Esophagus squamous epithelium (tissue), 5 donors: Measurements from ENCODE around the gene PKP3. TPM values are rescaled to one million over a fixed set of nuclear protein-coding genes. Genes with fewer than 3 reads are reported as not detected.

Experiments used
- DNase-seq: peaks from one replicate; lab custom pipeline; 2025; lab: John Stamatoyannopoulos, UW
- H3K27ac ChIP-seq, 4 donors: fragments of 200-600 bp; sonication (generic); one replicate each; pipeline ENCODE4 v1.5.1; 2016 to 2019; ENCODE audit warnings: mild to moderate bottlenecking in 1 of 4
- H3K27me3 ChIP-seq, 4 donors: fragments of 200-600 bp; sonication (generic); 1 replicate in 3 of 4; 2 replicates in 1 of 4; pipeline versions ENCODE4 v1.5.1 to v1.6.0; 2017 to 2021; ENCODE audit warnings: antibody characterized with exemption in 1 of 4
- H3K36me3 ChIP-seq, 3 donors: fragments of 200-600 bp; sonication (generic); one replicate each; pipeline ENCODE4 v1.5.1; 2016 to 2019
- H3K4me1 ChIP-seq, 3 donors: fragments of 200-600 bp; sonication (generic); one replicate each; pipeline ENCODE4 v1.5.1; 2017 to 2019
- H3K4me3 ChIP-seq, 4 donors: fragments of 200-600 bp; sonication (generic); 1 replicate in 3 of 4; 2 replicates in 1 of 4; pipeline ENCODE4 v1.5.1; 2016 to 2019; ENCODE audit warnings: mild to moderate bottlenecking in 2 of 4, moderate library complexity in 1 of 4
- H3K9me3 ChIP-seq, 3 donors: fragments of 200-600 bp; sonication (generic); one replicate each; pipeline ENCODE4 v1.5.1; 2016 to 2019
- CTCF ChIP-seq, 6 experiments: fragments of 450-650 bp in 4 of 6; fragments of 200-600 bp in 2 of 6; sonication (generic) in 2 of 6; IDR thresholded peaks; one replicate each; pipeline ENCODE4 v1.5.1; 2016 to 2019; ENCODE audit warnings: antibody characterized with exemption in 6 of 6, mild to moderate bottlenecking in 4 of 6, moderate library complexity in 4 of 6
- POLR2A ChIP-seq, 4 donors: fragments of 450-650 bp; IDR thresholded peaks; one replicate each; pipeline ENCODE4 v1.6.1; 2017; ENCODE audit warnings: antibody characterized with exemption in 4 of 4, mild to moderate bottlenecking in 4 of 4, moderate library complexity in 3 of 4
- WGBS, 2 donors: methylation state at CpG; one replicate each; pipeline ENCODE4 v1.1.5; 2018; 5-methylcytosine and 5-hydroxymethylcytosine counted together
- intact Hi-C: fragments of 100-400 bp; cut with DNase I; formaldehyde crosslinking; loops from one replicate; pipeline ENCODE4 v1.15.0; 2022
- total RNA-seq, 4 donors: library from RNA; depleted of rRNA; stranded (reverse); fragments of >200 nt; gene quantifications; one replicate each; pipeline ENCODE4 v1.1.0, GENCODE V29; 2016
- donor health status: DM: yes; HTN: yes; CAD: no.

Gene PKP3
- total RNA-seq, 4 donors from 2014 or later, result 314 to 1,016 (median 520) TPM

- no peak overlapping the region for H3K4me3 ChIP-seq
- peaks cover 0 to 21% (median 5%) of the 10 kb centered on the region in 3 donors for H3K4me1 ChIP-seq
- peaks cover 0 to 10% (median 0%) of the 10 kb centered on the region in 3 donors for H3K9me3 ChIP-seq
- WGBS, 2 donors, result 20 to 40% methylated on average over 1 to 2 of the region's 11 CpGs
- peaks cover 0 to 22% (median 0%) of the 10 kb centered on the region in 4 donors for H3K27me3 ChIP-seq
- no peak overlapping the region for H3K27ac ChIP-seq
- no peak for DNase-seq
- peak in 4 of 6 experiments; percentile 9 to 31 (median 12) for TF ChIP-seq CTCF (IDR thresholded peaks at IDR 0.05)
- no peak for TF ChIP-seq POLR2A (IDR thresholded peaks at IDR 0.05)
- no peaks in the 10 kb centered on the region for H3K36me3 ChIP-seq
- intact Hi-C loops, result no loop called here
Measured at GRCh38 chr11:390175-390574, 3.8 kb upstream of the PKP3 start.

- H3K27ac ChIP-seq, result peak overlapping the region in 3 of 4 donors; percentile 93 to 97 (median 97)
- WGBS, 2 donors, result 36 to 43% methylated on average over 10 to 13 of the region's 38 CpGs
- H3K36me3 ChIP-seq, result no peaks in the 10 kb centered on the region
- intact Hi-C loops, result no loop called here
- TF ChIP-seq POLR2A (IDR thresholded peaks at IDR 0.05) (no peak), CTCF (IDR thresholded peaks at IDR 0.05) (no peak)
- peaks cover 2 to 33% (median 12%) of the 10 kb centered on the region in 3 donors for H3K4me1 ChIP-seq
- H3K4me3 ChIP-seq, result peak overlapping the region; percentile 65 to 74 (median 68)
- peaks cover 0 to 22% (median 0%) of the 10 kb centered on the region in 4 donors for H3K27me3 ChIP-seq
- peaks cover 0 to 8% (median 0%) of the 10 kb centered on the region in 3 donors for H3K9me3 ChIP-seq
- no peak for DNase-seq
Measured at GRCh38 chr11:391117-392017, 2.6 kb upstream of the PKP3 start.

GRCh38 chr11:392102-392777 is 1.8 kb upstream of the PKP3 start:
- DNase-seq, result no peak
- Histone ChIP-seq H3K27ac (peak overlapping the region; percentile 87 to 97 (median 95)), H3K4me1 (peaks cover 8 to 42% (median 19%) of the 10 kb centered on the region in 3 donors), H3K36me3 (peaks cover 0 to 9% (median 0%) of the 10 kb centered on the region in 3 donors), H3K4me3 (peak overlapping the region; percentile 65 to 74 (median 68)), H3K9me3 (no peaks in the 10 kb centered on the region), H3K27me3 (peaks cover 0 to 22% (median 0%) of the 10 kb centered on the region in 4 donors)
- WGBS, 2 donors, result 41% methylated on average over 6 of the region's 36 CpGs; no CpG with 5 or more reads in 1 of the 2 donors
- TF ChIP-seq POLR2A (IDR thresholded peaks at IDR 0.05) (peak in 1 of 4 donors; percentile 40), CTCF (IDR thresholded peaks at IDR 0.05) (no peak)
- intact Hi-C loops, result no loop called here

- Histone ChIP-seq H3K9me3 (no peaks in the 10 kb centered on the region), H3K27ac (peak overlapping the region; percentile 87 to 97 (median 95)), H3K27me3 (peaks cover 0 to 22% (median 0%) of the 10 kb centered on the region in 4 donors), H3K4me3 (peak overlapping the region; percentile 65 to 74 (median 68)), H3K36me3 (peaks cover 0 to 15% (median 0%) of the 10 kb centered on the region in 3 donors), H3K4me1 (peaks cover 8 to 46% (median 19%) of the 10 kb centered on the region in 3 donors)
- 0 to 19% methylated on average over 1 to 3 of the region's 17 CpGs for WGBS, 2 donors
- intact Hi-C loops, result no loop called here
- DNase-seq, result no peak
- no peak for TF ChIP-seq CTCF (IDR thresholded peaks at IDR 0.05)
- TF ChIP-seq POLR2A (IDR thresholded peaks at IDR 0.05), result peak in 2 of 4 donors; percentile 31 to 64
Measured at GRCh38 chr11:393219-394033, 583 bp upstream of the PKP3 start.
